Upper lobe of left lung (tissue), 6 donors: ENCODE results near the gene ABHD12. TPM values are rescaled to one million over a fixed set of nuclear protein-coding genes. Genes with fewer than 3 reads are reported as not detected.

ENCODE experiments used
- ATAC-seq, 2 donors: fragments of 200-7000 bp; cut with Tn5 transposase; one replicate each; pipeline ENCODE4 v1.9.1; 2022; ENCODE audit warnings: mild to moderate bottlenecking in 2 of 2, moderate library complexity in 2 of 2; ENCODE audit not compliant: low FRiP score in 2 of 2
- DNase-seq, 2 donors: peaks; one replicate each; pipeline ENCODE4 v3.0.0-alpha.2; 2019 to 2020
- H3K27ac ChIP-seq, 4 donors: fragments of 200-600 bp; sonication (generic); one replicate each; pipeline ENCODE4 v1.5.1; 2016 to 2019
- H3K27me3 ChIP-seq, 4 donors: fragments of 200-600 bp; sonication (generic); one replicate each; pipeline ENCODE4 v1.5.1; 2017 to 2019
- H3K36me3 ChIP-seq, 4 donors: fragments of 200-600 bp; sonication (generic); one replicate each; pipeline ENCODE4 v1.5.1; 2016 to 2019
- H3K4me1 ChIP-seq, 4 donors: fragments of 200-600 bp; sonication (generic); one replicate each; pipeline ENCODE4 v1.5.1; 2018 to 2019
- H3K4me3 ChIP-seq, 4 donors: fragments of 200-600 bp; sonication (generic); one replicate each; pipeline ENCODE4 v1.5.1; 2017 to 2019; ENCODE audit warnings: mild to moderate bottlenecking in 2 of 4, moderate library complexity in 1 of 4
- H3K9me3 ChIP-seq, 4 donors: fragments of 200-600 bp; sonication (generic); one replicate each; pipeline ENCODE4 v1.5.1; 2018 to 2019
- EP300 ChIP-seq, 4 donors: sonication (generic); formaldehyde crosslinking; IDR thresholded peaks; one replicate each; pipeline ENCODE4 v1.5.1; 2017; ENCODE audit warnings: antibody characterized with exemption in 4 of 4, control low read depth in 2 of 4
- POLR2A ChIP-seq, 4 donors: fragments of 450-650 bp; IDR thresholded peaks; one replicate each; pipeline ENCODE4 v1.5.1; 2016 to 2017; ENCODE audit warnings: antibody characterized with exemption in 4 of 4, mild to moderate bottlenecking in 2 of 4
- POLR2AphosphoS5 ChIP-seq, 2 donors: sonication (generic); formaldehyde crosslinking; IDR thresholded peaks; one replicate each; pipeline ENCODE4 v1.5.1; 2017; ENCODE audit warnings: antibody characterized with exemption in 2 of 2
- WGBS, 2 donors: methylation state at CpG; one replicate each; pipeline ENCODE4 v1.1.5; 2017 to 2018; 5-methylcytosine and 5-hydroxymethylcytosine counted together
- total RNA-seq, 6 donors: library from RNA; depleted of rRNA in 4 of 6; stranded (reverse); fragments of >200 nt in 4 of 6; gene quantifications; one replicate each; pipeline versions ENCODE4 v1.1.0 to v1.2.1, GENCODE V29; 2016 to 2021
- TF ChIP-seq, protein P1 (sequence below), 6 experiments: fragments of 450-650 bp in 4 of 6; fragments of 200-600 bp in 2 of 6; sonication (generic) in 2 of 6; IDR thresholded peaks; one replicate each; pipeline ENCODE4 v1.5.1; 2016 to 2019; ENCODE audit warnings: antibody characterized with exemption in 6 of 6
- donor health status: DM: no; HTN: no; CAD: no; lungs with moderate emphysema.
- donor health status: DM: no; HTN: yes; CAD: no; lungs with severe emphysema.

ABHD12 gene
- total RNA-seq, 6 donors from 2014 or later = 38.3 to 132 (median 74.5) TPM

DNA sequence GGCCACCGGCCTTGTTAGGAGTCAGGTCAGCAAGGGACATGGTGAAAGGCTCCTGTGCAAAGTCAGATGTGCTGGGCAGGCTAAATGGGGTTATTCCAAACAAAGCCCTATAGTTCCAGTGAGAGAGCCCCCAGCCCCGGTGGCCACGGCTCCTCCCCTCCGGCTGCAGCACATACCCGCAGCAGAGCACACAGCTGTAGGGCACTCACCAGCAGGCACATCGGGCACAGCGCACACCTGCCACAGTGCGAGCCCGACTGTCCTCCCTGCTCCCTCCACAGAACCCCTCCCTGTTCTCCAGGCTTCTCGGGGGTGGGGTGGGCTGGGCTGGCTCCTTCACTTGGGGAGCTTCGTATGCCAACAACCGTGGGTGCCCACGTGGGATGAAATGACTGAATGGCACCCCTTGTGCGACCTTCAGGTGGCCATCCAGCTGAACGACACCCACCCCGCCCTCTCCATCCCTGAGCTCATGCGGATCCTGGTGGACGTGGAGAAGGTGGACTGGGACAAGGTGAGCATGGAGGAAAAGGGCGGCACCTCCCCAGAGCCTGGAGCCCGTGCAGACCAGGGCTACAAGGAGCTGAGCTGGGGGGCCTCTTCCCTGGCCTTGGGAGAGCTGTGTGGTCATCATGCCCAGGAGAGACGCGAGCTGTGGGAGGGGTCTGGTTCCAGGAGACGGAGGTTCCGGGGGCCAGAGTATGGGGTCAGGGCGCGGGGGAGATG, 111.8 kb downstream of the ABHD12 start:
- WGBS, 2 donors = 90 to 92% methylated on average over 17 to 26 of the region's 26 CpGs
- H3K36me3 ChIP-seq = peaks cover 16 to 98% (median 87%) of the 10 kb centered on the region in 4 donors
- no peak for ATAC-seq

DNA sequence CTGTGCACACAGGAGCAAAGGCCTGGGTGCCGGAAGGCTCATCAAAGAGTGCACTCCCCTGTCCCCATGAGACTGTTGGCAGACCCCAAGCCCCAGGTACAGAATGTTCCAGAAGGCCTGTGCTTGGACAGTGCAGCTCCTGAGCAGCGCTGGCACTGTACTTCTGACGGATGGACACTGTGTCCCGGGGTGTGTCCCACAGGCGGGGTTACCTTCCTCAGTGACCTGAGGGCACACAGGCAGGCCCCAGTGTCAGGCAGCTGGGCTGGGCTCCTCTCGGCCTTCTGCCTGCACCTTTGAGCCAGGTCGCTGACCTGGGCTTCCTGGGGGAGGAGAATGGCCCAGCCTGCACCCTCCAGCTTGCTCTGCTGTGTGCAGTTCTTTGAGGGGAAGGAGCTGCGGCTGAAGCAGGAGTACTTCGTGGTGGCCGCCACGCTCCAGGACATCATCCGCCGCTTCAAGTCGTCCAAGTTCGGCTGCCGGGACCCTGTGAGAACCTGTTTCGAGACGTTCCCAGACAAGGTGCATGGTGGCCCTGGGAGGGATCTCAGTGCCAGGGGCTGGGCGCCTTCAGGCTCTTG, 112.6 kb downstream of the ABHD12 start:
- no peak for ATAC-seq
- no peak overlapping the region for H3K27ac ChIP-seq
- TF ChIP-seq, protein P1, sequence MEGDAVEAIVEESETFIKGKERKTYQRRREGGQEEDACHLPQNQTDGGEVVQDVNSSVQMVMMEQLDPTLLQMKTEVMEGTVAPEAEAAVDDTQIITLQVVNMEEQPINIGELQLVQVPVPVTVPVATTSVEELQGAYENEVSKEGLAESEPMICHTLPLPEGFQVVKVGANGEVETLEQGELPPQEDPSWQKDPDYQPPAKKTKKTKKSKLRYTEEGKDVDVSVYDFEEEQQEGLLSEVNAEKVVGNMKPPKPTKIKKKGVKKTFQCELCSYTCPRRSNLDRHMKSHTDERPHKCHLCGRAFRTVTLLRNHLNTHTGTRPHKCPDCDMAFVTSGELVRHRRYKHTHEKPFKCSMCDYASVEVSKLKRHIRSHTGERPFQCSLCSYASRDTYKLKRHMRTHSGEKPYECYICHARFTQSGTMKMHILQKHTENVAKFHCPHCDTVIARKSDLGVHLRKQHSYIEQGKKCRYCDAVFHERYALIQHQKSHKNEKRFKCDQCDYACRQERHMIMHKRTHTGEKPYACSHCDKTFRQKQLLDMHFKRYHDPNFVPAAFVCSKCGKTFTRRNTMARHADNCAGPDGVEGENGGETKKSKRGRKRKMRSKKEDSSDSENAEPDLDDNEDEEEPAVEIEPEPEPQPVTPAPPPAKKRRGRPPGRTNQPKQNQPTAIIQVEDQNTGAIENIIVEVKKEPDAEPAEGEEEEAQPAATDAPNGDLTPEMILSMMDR (IDR thresholded peaks at IDR 0.05) = no peak
- TF ChIP-seq POLR2A (IDR thresholded peaks at IDR 0.05) = no peak
- no peak for TF ChIP-seq POLR2AphosphoS5 (IDR thresholded peaks at IDR 0.05)
- TF ChIP-seq EP300 (IDR thresholded peaks at IDR 0.05) = no peak
- no peak overlapping the region for H3K4me3 ChIP-seq
- H3K9me3 ChIP-seq = no peaks in the 10 kb centered on the region
- H3K36me3 ChIP-seq = peaks cover 16 to 98% (median 88%) of the 10 kb centered on the region in 4 donors
- no peaks in the 10 kb centered on the region for H3K27me3 ChIP-seq
- WGBS, 2 donors = 90 to 95% methylated on average over 15 to 19 of the region's 19 CpGs
- DNase-seq = no peak
- H3K4me1 ChIP-seq = no peaks in the 10 kb centered on the region

More for the DNA sequence above, 111.8 kb downstream of the ABHD12 start:
- Histone ChIP-seq H3K9me3 (no peaks in the 10 kb centered on the region), H3K27me3 (no peaks in the 10 kb centered on the region), H3K4me3 (no peak overlapping the region), H3K27ac (no peak overlapping the region), H3K4me1 (no peaks in the 10 kb centered on the region)
- DNase-seq = no peak
- no peak for TF ChIP-seq POLR2AphosphoS5 (IDR thresholded peaks at IDR 0.05)
- no peak for TF ChIP-seq EP300 (IDR thresholded peaks at IDR 0.05)
- TF ChIP-seq POLR2A (IDR thresholded peaks at IDR 0.05) = no peak

DNA sequence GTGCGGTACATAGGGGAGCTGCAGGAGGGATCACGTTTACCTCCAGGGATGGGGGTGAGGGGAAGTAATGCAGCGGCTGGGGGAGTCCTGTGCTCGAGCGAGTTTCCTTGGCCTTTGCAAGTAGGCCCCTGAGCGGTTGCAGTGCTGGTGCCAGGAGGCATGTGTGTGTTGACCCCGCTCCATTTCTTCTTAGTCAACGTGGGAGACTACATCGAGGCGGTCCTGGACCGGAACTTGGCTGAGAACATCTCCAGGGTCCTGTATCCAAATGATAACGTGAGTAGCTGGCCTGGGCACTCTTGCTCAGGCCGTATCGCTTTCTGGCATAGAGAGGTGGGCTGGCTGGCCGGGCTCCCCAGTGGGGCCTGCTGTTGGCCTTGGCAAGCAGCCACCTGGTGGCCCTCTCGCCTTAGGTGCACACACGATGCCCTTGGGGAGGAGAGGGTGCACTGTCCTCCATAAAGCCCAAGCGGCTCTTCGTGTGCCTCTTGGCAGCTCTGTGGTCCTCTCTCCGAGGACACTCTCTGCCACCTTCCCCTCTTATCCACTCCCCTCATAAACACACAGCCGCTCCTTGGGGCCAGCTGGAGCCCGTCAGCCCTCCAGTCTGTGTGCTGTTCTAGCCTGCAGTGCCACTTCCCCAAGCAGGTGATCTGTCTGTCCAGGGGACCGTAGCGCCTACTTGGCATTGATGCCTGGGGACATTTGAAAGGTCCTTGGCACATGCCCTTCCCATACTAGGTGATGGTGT, 113.4 kb downstream of the ABHD12 start:
- DNase-seq (no peak), ATAC-seq (no peak)

DNA sequence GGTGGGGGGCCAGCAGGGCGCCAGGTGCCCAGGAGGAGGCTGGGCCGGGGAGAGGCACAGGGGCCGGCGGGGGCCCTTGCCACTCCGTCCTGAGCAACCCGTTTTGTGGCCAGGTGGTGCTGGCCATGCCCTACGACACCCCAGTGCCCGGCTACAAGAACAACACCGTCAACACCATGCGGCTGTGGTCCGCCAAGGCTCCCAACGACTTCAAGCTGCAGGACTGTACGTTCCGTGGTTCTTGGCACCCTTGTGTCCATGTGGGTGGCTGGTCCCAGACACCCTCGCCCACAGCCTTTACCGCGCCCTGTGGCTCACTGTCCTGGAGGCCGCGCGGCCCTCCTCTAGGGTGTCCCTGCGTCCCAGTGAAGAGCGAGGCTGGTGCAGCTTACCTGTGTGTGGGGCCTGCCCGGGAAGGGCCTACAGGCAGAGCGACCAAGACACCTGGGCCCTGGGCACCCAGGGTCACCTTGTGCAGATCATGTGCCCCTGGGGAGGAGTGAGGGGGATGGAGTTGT, 114.0 kb downstream of the ABHD12 start:
- H3K9me3 ChIP-seq = no peaks in the 10 kb centered on the region
- H3K27me3 ChIP-seq = no peaks in the 10 kb centered on the region
- TF ChIP-seq, protein P1 (IDR thresholded peaks at IDR 0.05) = no peak
- no peak for TF ChIP-seq POLR2A (IDR thresholded peaks at IDR 0.05)
- no peak overlapping the region for H3K27ac ChIP-seq
- DNase-seq = no peak
- ATAC-seq = no peak
- H3K4me1 ChIP-seq = no peaks in the 10 kb centered on the region
- 92 to 94% methylated on average over 24 of the region's 24 CpGs for WGBS, 2 donors
- peaks cover 17 to 99% (median 84%) of the 10 kb centered on the region in 4 donors for H3K36me3 ChIP-seq
- H3K4me3 ChIP-seq = no peak overlapping the region

More for the DNA sequence above, 113.4 kb downstream of the ABHD12 start:
- H3K9me3 ChIP-seq = no peaks in the 10 kb centered on the region
- WGBS, 2 donors = 95 to 99% methylated on average over 17 to 24 of the region's 24 CpGs
- no peaks in the 10 kb centered on the region for H3K4me1 ChIP-seq
- TF ChIP-seq, protein P1 (IDR thresholded peaks at IDR 0.05) = no peak
- TF ChIP-seq POLR2AphosphoS5 (IDR thresholded peaks at IDR 0.05) (no peak), EP300 (IDR thresholded peaks at IDR 0.05) (no peak), POLR2A (IDR thresholded peaks at IDR 0.05) (no peak)
- no peak overlapping the region for H3K4me3 ChIP-seq
- no peak overlapping the region for H3K27ac ChIP-seq
- peaks cover 16 to 99% (median 84%) of the 10 kb centered on the region in 4 donors for H3K36me3 ChIP-seq
- no peaks in the 10 kb centered on the region for H3K27me3 ChIP-seq
